GM19351 (cell line): ENCODE measurements around the gene NOMO2.
"Not testable (repeated sequence)": the region's sequence is repeated elsewhere in the genome, so short reads cannot be mapped to it uniquely, and the experiment has no call there.

Experiments
- ATAC-seq: cut with Tn5 transposase; IDR thresholded peaks from one replicate; pipeline ENCODE4 v1.9.1; 2021; ENCODE audit warnings: mild to moderate bottlenecking, moderate library complexity; ENCODE audit not compliant: unreplicated experiment

The NOMO2 gene

GRCh38 chr16:18575298-18575917 lies 13.5 kb upstream of the NOMO2 start:
- ATAC-seq, result not testable (repeated sequence)

DNA sequence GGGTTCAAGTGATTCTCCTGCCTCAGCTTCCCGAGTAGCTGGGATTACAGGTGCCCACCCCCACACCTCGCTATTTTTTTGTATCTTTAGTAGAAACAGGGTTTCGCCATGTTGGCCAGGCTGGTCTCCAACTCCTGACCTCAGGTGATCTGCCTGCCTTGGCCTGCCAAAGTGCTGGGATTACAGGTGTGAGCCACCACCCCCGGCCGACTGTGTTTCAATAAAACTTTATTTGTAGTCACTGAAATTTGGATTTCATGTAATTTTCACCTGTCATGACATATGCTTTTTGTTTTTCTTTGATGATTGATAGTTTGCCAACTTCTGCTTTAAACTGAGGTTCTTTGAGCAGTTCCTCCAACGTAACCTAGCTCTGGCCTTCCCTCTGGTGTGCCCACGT lies 12.0 kb upstream of the NOMO2 start:
- not testable (repeated sequence) for ATAC-seq

- not testable (repeated sequence) for ATAC-seq
Observed at GRCh38 chr16:18572973-18573372, 11.1 kb upstream of the NOMO2 start.

GRCh38 chr16:18571307-18571850 lies 9.5 kb upstream of the NOMO2 start:
- ATAC-seq, result not testable (repeated sequence)

DNA sequence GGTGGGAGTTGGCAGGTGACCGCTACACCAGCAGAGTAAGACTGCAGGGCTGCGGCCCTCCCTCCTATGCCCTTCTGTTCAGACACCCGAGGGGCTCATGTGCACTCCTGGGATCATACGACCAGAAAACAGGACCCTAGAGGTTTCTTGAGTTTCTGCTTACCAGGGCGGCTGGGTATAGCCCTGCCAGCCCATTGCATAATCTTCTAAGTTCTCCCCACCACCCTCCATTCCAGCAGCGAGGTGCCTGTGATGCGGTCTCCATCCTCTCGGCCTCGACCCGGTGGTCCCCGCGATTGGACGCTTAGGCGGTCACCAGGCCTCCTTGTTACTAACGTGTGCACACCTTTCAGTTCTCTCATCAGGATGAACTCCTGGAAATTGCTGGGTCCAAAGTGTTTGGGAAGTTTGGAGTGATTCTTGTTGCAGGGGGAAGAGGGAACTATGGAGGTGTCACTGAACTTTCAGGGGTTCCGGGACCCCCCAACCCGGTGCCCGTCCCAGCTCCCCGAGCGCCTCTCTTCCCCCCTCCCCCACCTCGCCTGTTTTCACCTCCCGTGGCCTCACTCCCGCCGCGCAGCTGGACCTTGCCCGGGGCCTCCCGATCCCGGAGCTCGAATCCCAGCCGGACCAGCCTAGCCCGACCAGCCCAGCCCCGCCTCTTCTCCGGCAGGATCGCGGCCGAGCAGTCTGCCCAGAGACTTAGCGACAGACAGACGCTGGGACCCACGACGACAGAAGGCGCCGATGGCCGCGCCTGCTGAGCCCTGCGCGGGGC lies 8.8 kb upstream of the NOMO2 start:
- ATAC-seq, result not testable (repeated sequence)

DNA sequence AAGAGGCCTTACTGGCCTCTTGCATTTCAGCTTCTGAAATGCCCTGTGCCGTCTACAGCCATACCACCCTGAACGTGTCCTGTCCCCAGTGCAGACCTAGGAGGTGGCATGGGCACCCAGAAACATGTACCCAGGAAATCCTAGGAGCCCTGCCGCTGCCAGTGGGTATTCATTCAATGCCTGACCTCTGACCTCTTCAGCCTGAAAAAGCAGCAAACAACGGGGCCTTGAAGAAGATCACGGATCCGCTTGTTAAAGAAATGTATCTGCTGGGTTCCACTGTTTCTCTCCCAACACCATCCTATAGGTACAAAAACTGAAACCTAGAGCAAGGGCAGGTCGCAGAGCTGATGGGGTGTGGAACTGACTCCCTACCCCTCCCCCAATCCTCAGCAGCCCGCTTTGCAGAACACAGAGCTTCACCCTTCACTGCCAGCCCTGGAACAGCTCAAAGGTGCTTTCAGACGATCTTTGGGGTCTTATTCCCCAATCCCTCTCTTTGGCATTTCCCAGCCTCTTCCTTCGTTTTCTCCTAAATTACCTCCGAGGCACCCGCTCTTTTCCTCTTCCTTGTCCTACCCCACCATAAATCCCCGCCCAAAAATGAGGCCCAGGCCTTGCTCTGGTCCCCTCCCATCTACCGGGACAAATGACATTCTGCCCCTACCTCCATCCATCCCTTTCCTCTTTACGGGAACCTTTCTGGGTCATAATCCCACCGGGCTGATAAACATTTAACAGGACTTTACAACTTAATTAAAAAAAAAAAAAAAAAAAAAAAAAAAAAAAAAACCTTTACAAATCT lies 1.3 kb downstream of the NOMO2 start:
- not testable (repeated sequence) for ATAC-seq

- ATAC-seq, result not testable (repeated sequence)
Observed at GRCh38 chr16:18553671-18554070, 8.2 kb downstream of the NOMO2 start.

GRCh38 chr16:18547382-18547781 lies 14.5 kb downstream of the NOMO2 start:
- not testable (repeated sequence) for ATAC-seq

GRCh38 chr16:18546853-18547252 lies 15.0 kb downstream of the NOMO2 start:
- ATAC-seq, result not testable (repeated sequence)

GRCh38 chr16:18544232-18545081 lies 17.4 kb downstream of the NOMO2 start:
- peak; percentile 64 for ATAC-seq

DNA sequence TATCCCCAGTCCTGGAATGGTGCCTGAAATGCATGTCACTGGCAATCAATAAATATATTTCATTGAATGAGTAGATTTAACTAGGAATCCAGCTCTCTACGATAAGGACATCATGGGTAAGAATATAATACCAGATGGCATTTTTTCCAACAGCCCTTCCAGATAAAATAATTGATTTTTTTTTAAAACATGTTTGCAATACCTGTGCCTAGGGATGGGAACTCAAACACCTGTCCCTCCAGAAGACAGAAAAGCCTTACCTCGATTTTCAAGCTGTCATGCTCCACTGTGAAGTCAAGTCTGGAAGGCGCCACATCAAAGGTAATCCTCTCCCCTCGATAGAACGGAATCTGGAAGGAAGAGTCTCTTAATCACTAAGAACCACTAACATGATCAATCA lies 20.0 kb downstream of the NOMO2 start:
- not testable (repeated sequence) for ATAC-seq

DNA sequence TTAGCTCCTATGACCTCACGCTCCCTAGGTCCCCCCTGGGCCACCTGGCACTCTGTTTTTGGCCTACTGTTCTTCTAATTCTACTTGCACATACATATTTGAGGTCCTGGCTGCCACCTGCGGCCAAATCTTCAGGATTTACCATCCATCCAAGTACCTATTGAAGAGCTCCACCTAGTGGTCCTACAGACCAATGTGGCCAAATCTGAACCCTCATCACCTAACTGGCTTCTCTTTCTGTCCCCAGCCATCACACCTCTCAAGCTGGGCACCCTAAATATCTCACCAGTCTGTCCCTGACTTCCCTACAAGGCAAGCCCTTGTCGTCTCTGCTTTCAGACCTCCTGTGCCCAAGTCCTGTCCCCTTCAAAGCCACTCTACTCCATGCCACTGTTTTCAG lies 24.9 kb downstream of the NOMO2 start:
- not testable (repeated sequence) for ATAC-seq

DNA sequence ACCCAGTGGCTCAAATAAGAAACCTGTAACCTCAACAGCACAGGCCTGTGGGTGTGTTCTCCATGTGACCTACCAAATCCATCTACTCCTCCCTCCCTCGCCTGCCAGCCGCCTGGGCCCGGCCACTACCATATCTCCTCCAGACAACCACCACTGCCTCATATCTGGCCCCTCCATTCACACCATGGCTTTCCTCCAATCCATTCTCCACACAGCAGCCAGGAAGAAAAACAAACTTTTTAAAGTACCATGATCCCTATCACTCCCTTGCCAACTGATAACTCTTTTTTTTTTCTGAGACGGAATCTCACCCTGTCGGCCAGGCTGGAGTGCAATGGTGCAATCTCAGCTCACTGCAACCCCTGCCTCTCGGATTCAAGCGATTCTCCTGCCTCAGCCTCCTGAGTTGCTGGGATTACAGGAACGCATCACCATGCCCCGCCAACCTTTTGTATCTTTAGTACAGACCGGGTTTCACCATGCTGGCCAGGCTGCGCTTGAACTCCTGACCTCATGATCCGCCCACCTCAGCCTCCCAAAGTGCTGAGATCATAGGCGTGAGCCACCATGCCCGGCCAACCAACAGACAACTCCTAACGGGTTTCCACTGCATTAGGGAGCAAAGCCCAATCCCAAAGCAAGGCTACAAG lies 26.3 kb downstream of the NOMO2 start:
- not testable (repeated sequence) for ATAC-seq

- not testable (repeated sequence) for ATAC-seq
Observed at GRCh38 chr16:18534308-18534707, 27.6 kb downstream of the NOMO2 start.

DNA sequence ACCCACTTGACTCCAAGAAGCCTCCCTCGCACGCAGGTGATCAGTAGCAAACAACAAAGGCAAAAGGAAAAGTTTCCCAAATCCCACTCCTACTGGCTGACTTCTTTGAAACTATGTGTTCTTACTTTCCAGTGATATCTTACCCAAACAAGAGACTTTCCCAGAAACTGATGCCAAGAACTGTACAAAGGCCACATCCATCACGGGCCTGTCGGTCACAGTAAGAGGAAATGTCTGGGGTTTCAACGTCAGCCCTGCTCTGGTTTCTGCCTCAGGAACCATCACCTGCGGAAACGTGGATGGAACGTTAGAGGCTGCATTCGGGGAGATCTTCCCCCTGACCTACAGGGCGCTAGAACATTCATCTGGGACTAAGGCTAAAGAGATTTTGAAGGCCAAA lies 30.6 kb downstream of the NOMO2 start:
- not testable (repeated sequence) for ATAC-seq

DNA sequence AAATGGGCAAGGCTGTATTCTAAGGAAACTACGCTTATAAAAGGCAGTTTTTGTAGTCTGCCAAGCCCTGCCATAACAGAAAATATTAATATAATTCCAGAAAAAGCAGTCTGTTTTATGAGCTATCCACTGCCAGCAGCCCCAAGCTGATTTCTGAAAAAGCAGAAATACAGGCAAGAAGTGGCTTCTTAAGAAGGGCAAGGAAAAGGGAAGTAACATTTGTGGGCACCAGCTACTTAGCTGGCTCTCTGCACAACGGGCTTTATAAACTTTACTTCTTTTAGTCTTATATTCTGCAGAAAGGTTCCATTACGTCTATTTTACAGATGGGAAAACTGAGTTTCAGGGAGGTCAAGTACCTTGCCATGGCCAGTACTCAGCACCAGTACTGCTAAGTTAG lies 31.6 kb downstream of the NOMO2 start:
- ATAC-seq, result not testable (repeated sequence)

GRCh38 chr16:18526547-18526946 lies 35.4 kb downstream of the NOMO2 start:
- not testable (repeated sequence) for ATAC-seq

DNA sequence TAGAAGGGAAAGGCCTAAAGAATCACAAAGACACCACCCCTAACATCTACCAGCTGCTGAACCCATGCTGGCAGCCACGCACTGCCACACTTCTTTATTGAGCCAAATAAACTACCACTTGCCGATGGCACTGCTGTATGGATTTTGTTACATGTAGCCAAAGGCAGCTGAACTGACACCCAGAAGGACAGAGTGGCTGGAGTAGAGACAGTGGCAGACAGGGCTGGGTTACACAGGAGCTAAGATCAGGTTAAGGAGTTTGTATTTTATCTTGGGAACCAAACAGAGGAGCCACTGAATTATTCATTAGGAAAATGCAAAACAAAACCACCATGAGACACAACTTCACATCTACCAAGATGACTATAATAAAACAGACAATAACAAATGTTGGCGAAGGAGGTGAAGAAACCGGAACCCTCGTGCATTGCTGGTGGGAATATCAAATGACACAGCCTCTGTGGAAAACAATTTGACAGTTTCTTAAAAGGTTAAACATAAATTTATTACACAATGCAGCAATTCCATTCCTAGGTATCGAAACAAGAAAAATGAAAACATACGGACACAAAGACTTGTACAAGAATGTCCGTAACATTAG lies 35.9 kb downstream of the NOMO2 start:
- ATAC-seq, result not testable (repeated sequence)

- not testable (repeated sequence) for ATAC-seq
Observed at GRCh38 chr16:18522637-18523036, 39.3 kb downstream of the NOMO2 start.
